Measurements from ENCODE around the gene CMC1. TPM values are rescaled to one million over a fixed set of nuclear protein-coding genes. Genes with fewer than 3 reads are reported as not detected.

Gene CMC1
- 19.4 and 23.7 TPM in 2 replicates for total RNA-seq

DNA sequence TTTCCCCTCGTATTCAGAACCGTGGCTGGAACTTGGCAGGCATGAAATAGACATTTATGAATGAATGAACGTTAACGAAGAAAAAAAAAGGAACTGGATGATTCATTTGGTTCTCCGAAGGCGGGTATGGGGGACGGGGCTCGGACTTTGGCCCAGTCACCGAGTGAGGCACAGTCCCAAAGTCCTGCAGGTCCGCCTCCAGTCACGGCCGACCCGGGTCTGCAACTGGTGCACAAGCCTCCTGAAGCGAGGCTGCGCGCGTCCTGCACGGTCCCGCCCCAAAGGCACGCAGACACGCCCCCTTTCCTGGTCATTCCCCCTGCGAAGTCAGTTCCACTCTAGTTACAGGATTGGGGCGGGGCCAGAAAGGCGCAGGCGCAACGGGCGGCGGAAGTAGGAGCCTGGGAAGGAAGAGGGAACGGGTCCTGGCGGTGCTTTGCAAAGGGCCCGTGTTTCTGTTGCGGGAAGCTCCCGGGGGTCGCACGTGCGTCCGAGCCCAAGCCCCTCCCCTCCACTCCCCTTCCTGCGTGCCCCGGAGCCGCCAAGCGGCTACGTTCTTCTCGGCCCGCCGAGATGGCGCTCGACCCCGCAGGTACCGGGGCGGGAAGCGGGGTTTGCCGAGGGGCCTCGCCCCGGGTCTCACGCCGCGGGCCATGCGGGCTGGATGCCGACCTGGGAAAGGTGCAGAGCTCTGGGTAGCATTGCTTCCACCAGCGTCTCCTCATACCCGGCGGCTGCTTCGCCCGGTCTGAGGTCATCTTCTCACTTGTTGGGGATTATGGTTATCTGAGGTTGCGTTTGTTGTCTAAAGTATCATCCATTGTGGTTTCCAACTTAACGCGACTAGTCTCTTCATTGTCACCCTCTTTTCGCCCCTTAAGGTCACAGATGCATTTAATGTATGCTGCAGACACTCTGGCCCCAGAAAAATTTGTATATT is at the start of gene CMC1:
Gene CMC1 (plus strand): TSS at position 399 of the 940 bp plus-strand sequence. CDS start 175 bp downstream, at position 574.

GRCh38 chr3:28348629-28349468 is 107.4 kb downstream of the CMC1 start, which contains the start of the genes AZI2 and ZCWPW2:
Gene AZI2 (minus strand): TSS chr3:28348824. CDS start chr3:28340617, 8,207 bp downstream.
Gene ZCWPW2 (plus strand): TSS chr3:28348721. CDS start chr3:28413069, 64,348 bp downstream.

Other genes with a start within 250 kb of the CMC1 start
- 0.51 and 1.5 TPM in 2 replicates for gene ZCWPW2, start 107.1 kb downstream of the CMC1 start, total RNA-seq
- gene AZI2, start 107.2 kb downstream of the CMC1 start, total RNA-seq = 58.9 and 133 TPM in 2 replicates

All from pericardium fibroblast (primary cell).